Fibroblast of villous mesenchyme (primary cell): ENCODE results near the gene KCNJ6. TPM values are rescaled to one million over a fixed set of nuclear protein-coding genes. Genes with fewer than 3 reads are reported as not detected.

Experiments used
- DNase-seq: peaks from one replicate; pipeline ENCODE4 v3.0.0-alpha.2; 2010; ENCODE audit warnings: low read depth
- H3K4me3 ChIP-seq: 2 replicates; pipeline ENCODE4 v1.5.1; 2011; ENCODE audit warnings: low read depth, mild to moderate bottlenecking, low read length
- total RNA-seq: library from RNA; depleted of rRNA; stranded (reverse); fragments of >200 nt; gene quantifications from 2 replicates; pipeline ENCODE4 v1.2.3, GENCODE V29; 2012
- TF ChIP-seq, protein P1 (sequence below): IDR thresholded peaks from 2 replicates; pipeline ENCODE4 v1.5.1; 2012; ENCODE audit warnings: low read depth, mild to moderate bottlenecking, low read length; ENCODE audit not compliant: insufficient read depth

KCNJ6 gene
- total RNA-seq, 1 donor, result not detected

GRCh38 chr21:37877171-37877570 is 39.1 kb downstream of the KCNJ6 start:
- DNase-seq, result peak; percentile 82
- TF ChIP-seq, protein P1, sequence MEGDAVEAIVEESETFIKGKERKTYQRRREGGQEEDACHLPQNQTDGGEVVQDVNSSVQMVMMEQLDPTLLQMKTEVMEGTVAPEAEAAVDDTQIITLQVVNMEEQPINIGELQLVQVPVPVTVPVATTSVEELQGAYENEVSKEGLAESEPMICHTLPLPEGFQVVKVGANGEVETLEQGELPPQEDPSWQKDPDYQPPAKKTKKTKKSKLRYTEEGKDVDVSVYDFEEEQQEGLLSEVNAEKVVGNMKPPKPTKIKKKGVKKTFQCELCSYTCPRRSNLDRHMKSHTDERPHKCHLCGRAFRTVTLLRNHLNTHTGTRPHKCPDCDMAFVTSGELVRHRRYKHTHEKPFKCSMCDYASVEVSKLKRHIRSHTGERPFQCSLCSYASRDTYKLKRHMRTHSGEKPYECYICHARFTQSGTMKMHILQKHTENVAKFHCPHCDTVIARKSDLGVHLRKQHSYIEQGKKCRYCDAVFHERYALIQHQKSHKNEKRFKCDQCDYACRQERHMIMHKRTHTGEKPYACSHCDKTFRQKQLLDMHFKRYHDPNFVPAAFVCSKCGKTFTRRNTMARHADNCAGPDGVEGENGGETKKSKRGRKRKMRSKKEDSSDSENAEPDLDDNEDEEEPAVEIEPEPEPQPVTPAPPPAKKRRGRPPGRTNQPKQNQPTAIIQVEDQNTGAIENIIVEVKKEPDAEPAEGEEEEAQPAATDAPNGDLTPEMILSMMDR, result no peak
- no peak overlapping the region for H3K4me3 ChIP-seq

DNA sequence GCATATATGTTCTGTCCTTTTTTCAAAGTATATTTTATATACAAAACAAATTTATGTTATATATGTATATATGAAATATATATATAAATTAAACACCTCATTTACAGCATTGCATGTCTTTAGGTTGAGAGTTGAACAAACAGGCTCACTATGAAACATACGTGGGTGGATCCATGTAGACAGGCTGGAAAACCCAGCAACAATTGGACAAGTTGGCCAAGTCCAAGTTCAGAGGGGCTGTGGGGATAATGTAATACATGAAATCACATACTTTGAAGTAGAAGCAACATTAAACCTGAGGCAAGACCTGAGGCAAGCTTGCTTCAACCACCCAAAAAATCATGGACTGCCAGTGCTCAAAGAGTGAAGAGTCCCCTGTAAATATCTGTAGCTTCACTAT is 39.7 kb downstream of the KCNJ6 start:
- DNase-seq, result no peak
- TF ChIP-seq, protein P1, result no peak
- H3K4me3 ChIP-seq, result no peak overlapping the region

DNA sequence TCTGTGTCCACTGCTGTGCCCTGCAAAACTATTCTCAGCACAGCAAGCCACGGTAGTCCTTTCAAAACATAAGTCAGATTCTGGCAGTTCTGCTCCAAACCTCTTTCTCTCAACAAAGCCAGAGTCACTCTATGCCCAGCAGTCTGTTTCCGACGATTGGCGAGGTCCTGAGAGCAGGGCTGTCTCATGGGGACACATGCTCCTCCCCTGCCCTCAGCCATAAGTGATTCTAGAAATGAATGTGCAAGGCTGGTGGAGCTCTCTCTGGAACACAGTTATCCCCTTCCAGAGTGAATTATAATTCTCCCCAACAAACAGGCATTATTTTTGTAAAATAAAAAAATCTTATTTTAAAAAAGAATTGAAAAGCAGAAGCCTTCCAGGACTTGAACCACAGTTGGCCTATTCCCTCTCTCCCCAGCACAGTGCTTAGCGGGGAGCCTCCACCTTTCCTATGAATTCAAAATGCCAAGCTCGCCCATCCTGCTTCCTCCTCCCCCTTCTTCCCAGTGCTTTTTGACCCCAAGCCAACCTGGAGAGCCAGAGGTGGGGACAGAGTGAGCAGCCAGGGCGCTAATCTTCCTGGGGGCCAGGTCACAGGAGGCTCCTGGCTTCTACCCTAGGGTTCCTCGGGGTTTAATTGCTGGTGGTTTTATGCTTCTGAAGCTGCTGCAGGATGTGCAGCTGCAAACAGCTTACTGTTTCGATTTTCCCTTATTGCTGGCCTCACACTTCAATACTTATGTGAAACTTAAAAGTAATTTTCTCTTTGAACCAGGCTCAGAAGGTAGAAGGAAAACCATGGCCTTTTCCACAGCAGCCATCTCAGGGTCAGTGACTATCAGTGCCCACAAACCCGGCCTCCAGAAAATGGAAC is 41.1 kb downstream of the KCNJ6 start:
- DNase-seq, result no peak
- TF ChIP-seq, protein P1, result no peak
- no peak overlapping the region for H3K4me3 ChIP-seq

DNA sequence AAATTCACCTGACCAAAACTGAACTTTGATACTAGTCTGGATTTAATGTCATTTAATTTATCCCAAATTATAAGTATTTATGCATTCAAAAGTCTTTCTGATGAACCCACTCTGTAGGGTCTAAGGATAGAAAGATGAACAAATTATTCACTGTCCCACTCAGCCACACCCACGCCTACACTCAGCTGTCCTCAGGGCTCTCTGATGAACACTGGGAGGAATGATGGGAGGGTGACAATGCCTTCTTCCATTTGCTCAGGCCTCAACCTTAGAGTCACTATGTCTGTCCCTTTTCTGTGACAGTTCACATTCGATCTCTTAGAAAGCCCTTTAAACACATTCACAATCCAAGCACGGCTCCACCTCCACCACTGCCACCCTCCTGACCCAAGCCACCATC is 41.8 kb downstream of the KCNJ6 start:
- no peak for DNase-seq
- TF ChIP-seq, protein P1, result no peak
- H3K4me3 ChIP-seq, result no peak overlapping the region

DNA sequence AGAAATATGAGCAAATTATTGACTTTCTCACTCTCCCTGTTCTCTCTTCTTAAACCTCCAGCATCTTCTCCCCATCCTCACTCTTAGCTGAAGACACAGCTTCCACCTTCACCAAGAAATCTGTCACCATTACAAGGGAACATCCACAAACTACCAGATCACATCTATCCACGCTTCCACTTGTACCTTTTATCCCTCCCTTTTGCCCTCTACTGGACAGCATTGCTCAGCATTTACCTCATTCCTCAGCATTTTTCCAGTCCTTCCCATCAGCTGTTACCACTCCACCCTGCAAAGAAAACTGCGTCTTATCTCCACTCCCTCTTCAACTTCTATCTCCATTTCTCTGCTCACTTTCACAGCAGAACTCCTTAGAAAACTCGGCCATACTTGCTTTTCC is 42.6 kb downstream of the KCNJ6 start:
- TF ChIP-seq, protein P1, result peak; percentile 26
- DNase-seq, result peak; percentile 39
- H3K4me3 ChIP-seq, result no peak overlapping the region

- peak; percentile 54 for DNase-seq
- H3K4me3 ChIP-seq, result no peak overlapping the region
- TF ChIP-seq, protein P1, result no peak
These were observed 45.0 kb downstream of the KCNJ6 start for GRCh38 chr21:37871121-37871862.
